RWPE2 (cell line): Measurements from ENCODE around the gene FAM174C.

Source experiments
- ATAC-seq: fragments of 200-7000 bp; cut with Tn5 transposase; 3 replicates; pipeline ENCODE4 v1.9.1; 2021; ENCODE audit warnings: low read depth
- DNase-seq: peaks from one replicate; pipeline ENCODE4 v3.0.0-alpha.2; 2020; ENCODE audit warnings: low spot score
- H3K27ac ChIP-seq: fragments of 450-650 bp; 2 replicates; pipeline ENCODE4 v1.5.1; 2017; ENCODE audit warnings: mild to moderate bottlenecking; ENCODE audit not compliant: poor library complexity, severe bottlenecking
- H3K27me3 ChIP-seq: fragments of 250-450 bp; sonication (Bioruptor Pico); 2 replicates; pipeline ENCODE4 v1.5.1; 2021; ENCODE audit warnings: mild to moderate bottlenecking, moderate library complexity; ENCODE audit not compliant: insufficient read depth, poor library complexity, severe bottlenecking
- H3K36me3 ChIP-seq: fragments of 250-450 bp; sonication (Bioruptor Pico); 2 replicates; pipeline ENCODE4 v1.5.1; 2020; ENCODE audit warnings: low read depth, mild to moderate bottlenecking, moderate library complexity
- H3K4me1 ChIP-seq: fragments of 250-450 bp; sonication (Bioruptor Pico); 2 replicates; pipeline ENCODE4 v1.5.1; 2021; ENCODE audit warnings: mild to moderate bottlenecking, moderate library complexity; ENCODE audit not compliant: insufficient read depth, poor library complexity, severe bottlenecking
- H3K4me3 ChIP-seq: fragments of 250-450 bp; sonication (Bioruptor Pico); 2 replicates; pipeline ENCODE4 v1.5.1; 2021; ENCODE audit warnings: mild to moderate bottlenecking, moderate library complexity; ENCODE audit not compliant: severe bottlenecking
- H3K9me3 ChIP-seq: fragments of 250-450 bp; sonication (Bioruptor Pico); 2 replicates; pipeline ENCODE4 v1.5.1; 2021; ENCODE audit warnings: mild to moderate bottlenecking, moderate library complexity; ENCODE audit not compliant: severe bottlenecking
- CTCF ChIP-seq: fragments of 450-650 bp; IDR thresholded peaks from one replicate; pipeline ENCODE4 v1.5.1; 2017; ENCODE audit warnings: mild to moderate bottlenecking, moderate library complexity; ENCODE audit not compliant: poor library complexity, severe bottlenecking

The FAM174C gene

GRCh38 chr19:1327125-1327524, 51.8 kb downstream of the FAM174C start:
- Histone ChIP-seq H3K27ac (no peak overlapping the region), H3K27me3 (no peaks in the 10 kb centered on the region), H3K4me1 (no peaks in the 10 kb centered on the region), H3K9me3 (no peaks in the 10 kb centered on the region), H3K4me3 (no peak overlapping the region), H3K36me3 (no peaks in the 10 kb centered on the region)
- DNase-seq, result no peak
- TF ChIP-seq CTCF, result no peak
- ATAC-seq, result no peak
